Measurements from ENCODE around the gene OBSCN.

- TF ChIP-seq CTCF (conservative IDR thresholded peaks at IDR 0.05; ENCODE audit: low read length): peak; percentile 53
- TF ChIP-seq EZH2phosphoT487 (IDR thresholded peaks at IDR 0.05; ENCODE audit: borderline replicate concordance, low read depth, low read length): no peak
Observed at GRCh38 chr1:228226956-228227791, 19.3 kb downstream of the OBSCN start.

Measured in OCI-LY7 (cell line).